Karpas-422 (cell line): Measurements from ENCODE around the gene KCNQ5. TPM values are rescaled to one million over a fixed set of nuclear protein-coding genes. Genes with fewer than 3 reads are reported as not detected.

Experiments used
- DNase-seq: peaks from one replicate; pipeline ENCODE4 v3.0.0-alpha.2; 2015
- H2AFZ ChIP-seq: fragments of 200-600 bp; sonication (generic); 2 replicates; pipeline ENCODE4 v1.6.1; 2014; ENCODE audit warnings: antibody characterized with exemption, low read length, mixed read lengths
- H3K27ac ChIP-seq: fragments of 200-600 bp; sonication (generic); 2 replicates; pipeline ENCODE4 v1.5.1; 2014; ENCODE audit warnings: mild to moderate bottlenecking, low read length, moderate library complexity
- H3K27me3 ChIP-seq: fragments of 200-600 bp; sonication (generic); 2 replicates; pipeline ENCODE4 v1.6.1; 2014; ENCODE audit warnings: low read length, mixed read lengths
- H3K36me3 ChIP-seq: fragments of 200-600 bp; sonication (generic); 2 replicates; pipeline ENCODE4 v1.6.1; 2014; ENCODE audit warnings: low read length, mixed read lengths; ENCODE audit not compliant: insufficient read depth
- H3K4me1 ChIP-seq: fragments of 200-600 bp; sonication (generic); 2 replicates; pipeline ENCODE4 v1.6.1; 2014; ENCODE audit warnings: mild to moderate bottlenecking, low read length, mixed read lengths
- H3K4me2 ChIP-seq: fragments of 200-600 bp; sonication (generic); 2 replicates; pipeline ENCODE4 v1.6.1; 2014; ENCODE audit warnings: low read length, low read depth, mild to moderate bottlenecking; ENCODE audit not compliant: poor library complexity, severe bottlenecking
- H3K4me3 ChIP-seq: fragments of 200-600 bp; sonication (generic); 2 replicates; pipeline ENCODE4 v1.5.1; 2014; ENCODE audit warnings: mild to moderate bottlenecking, antibody characterized with exemption, low read length, mixed read lengths
- H3K79me2 ChIP-seq: fragments of 200-600 bp; sonication (generic); 2 replicates; pipeline ENCODE4 v1.6.1; 2014; ENCODE audit warnings: mild to moderate bottlenecking, low read length, mixed read lengths
- H3K9ac ChIP-seq: fragments of 200-600 bp; sonication (generic); 2 replicates; pipeline ENCODE4 v1.6.0; 2014; ENCODE audit warnings: low read length
- H3K9me2 ChIP-seq: fragments of 200-600 bp; sonication (generic), shearing (Covaris generic); replicated peaks from 2 replicates; pipeline ENCODE4 v1.6.0; 2014; ENCODE audit warnings: mild to moderate bottlenecking, low read length, moderate library complexity; ENCODE audit not compliant: insufficient read depth
- H3K9me3 ChIP-seq: fragments of 300-700, 200-600 bp; sonication (generic); 2 replicates; pipeline ENCODE4 v1.6.1; 2014; ENCODE audit warnings: low read length, mixed read lengths
- H4K20me1 ChIP-seq: fragments of 200-600 bp; sonication (generic); 2 replicates; pipeline ENCODE4 v1.6.1; 2014; ENCODE audit warnings: mild to moderate bottlenecking, antibody characterized with exemption, low read length, low read depth; ENCODE audit not compliant: insufficient read depth
- total RNA-seq: library from RNA; depleted of rRNA; stranded (reverse); fragments of >200 nt; shearing (Covaris generic); gene quantifications from 2 replicates; pipeline ENCODE4 v1.2.3, GENCODE V29; 2014; ENCODE audit warnings: low replicate concordance

The KCNQ5 gene
- total RNA-seq, 1 experiment from 2014 or later, result 50.5 TPM

GRCh38 chr6:72653026-72653425 is 31.2 kb downstream of the KCNQ5 start:
- no peaks in the 10 kb centered on the region for H3K9me3 ChIP-seq
- no peaks in the 10 kb centered on the region for H3K27me3 ChIP-seq
- no peaks in the 10 kb centered on the region for H3K9me2 ChIP-seq
- H3K4me1 ChIP-seq, result peaks cover 69% of the 10 kb centered on the region
- H4K20me1 ChIP-seq, result no peaks in the 10 kb centered on the region
- H3K9ac ChIP-seq, result no peak overlapping the region
- peak overlapping the region; percentile 37 for H3K4me2 ChIP-seq
- DNase-seq, result peak; percentile 61
- H2AFZ ChIP-seq, result no peak overlapping the region
- peaks cover 5% of the 10 kb centered on the region for H3K36me3 ChIP-seq
- H3K4me3 ChIP-seq, result no peak overlapping the region
- peak overlapping the region; percentile 46 for H3K27ac ChIP-seq
- H3K79me2 ChIP-seq, result peaks cover 100% of the 10 kb centered on the region

GRCh38 chr6:72654071-72654621 is 32.3 kb downstream of the KCNQ5 start:
- H3K4me1 ChIP-seq, result peaks cover 58% of the 10 kb centered on the region
- no peaks in the 10 kb centered on the region for H3K27me3 ChIP-seq
- H3K9me3 ChIP-seq, result no peaks in the 10 kb centered on the region
- DNase-seq, result no peak
- H2AFZ ChIP-seq, result no peak overlapping the region
- H3K79me2 ChIP-seq, result peaks cover 95% of the 10 kb centered on the region
- H3K27ac ChIP-seq, result peak overlapping the region; percentile 46; the same call in 1 of the 2 replicates
- no peak overlapping the region for H3K4me3 ChIP-seq
- H3K9ac ChIP-seq, result no peak overlapping the region
- H3K4me2 ChIP-seq, result no peak overlapping the region
- H4K20me1 ChIP-seq, result no peaks in the 10 kb centered on the region
- peaks cover 5% of the 10 kb centered on the region for H3K36me3 ChIP-seq
- no peaks in the 10 kb centered on the region for H3K9me2 ChIP-seq

DNA sequence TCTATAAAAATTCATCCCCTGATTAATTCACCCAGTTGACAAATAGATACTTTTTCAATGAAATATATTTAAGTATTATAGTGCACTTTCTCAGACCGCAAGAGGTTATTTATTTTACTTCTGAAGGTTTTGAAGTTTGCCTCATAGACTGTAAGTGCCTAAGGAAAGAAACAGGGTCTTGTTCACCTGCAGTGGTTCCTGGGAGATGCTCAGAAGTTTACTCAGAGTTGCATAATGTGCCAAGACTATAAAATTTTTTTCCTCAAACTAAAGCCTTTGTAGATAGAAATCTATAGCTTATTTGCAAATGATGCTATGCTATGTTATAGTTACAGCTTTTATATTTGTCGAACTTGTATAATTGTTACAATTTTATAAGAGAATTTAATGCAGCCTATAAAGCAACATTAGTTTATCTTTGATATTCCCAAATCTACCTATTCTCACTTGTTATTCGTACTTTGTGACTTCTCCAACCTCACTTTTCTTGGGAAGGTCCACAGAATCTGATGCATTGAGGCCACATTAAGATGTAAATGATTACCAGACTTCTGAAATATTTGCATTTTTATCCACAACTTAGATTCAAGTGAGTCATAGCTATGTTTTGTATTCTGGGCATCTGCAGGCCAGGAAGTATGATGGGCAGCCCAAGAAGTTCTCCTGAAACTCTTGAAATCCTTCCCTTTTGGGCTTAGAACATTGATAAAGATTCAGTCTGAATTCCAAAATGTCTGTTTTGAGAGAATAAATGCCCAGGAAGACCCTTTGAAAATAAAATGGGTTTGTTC is 35.7 kb downstream of the KCNQ5 start:
- Histone ChIP-seq H3K4me3 (no peak overlapping the region), H2AFZ (no peak overlapping the region), H3K4me2 (no peak overlapping the region), H3K27ac (no peak overlapping the region), H3K79me2 (peaks cover 95% of the 10 kb centered on the region), H3K27me3 (no peaks in the 10 kb centered on the region), H4K20me1 (no peaks in the 10 kb centered on the region), H3K9me2 (no peaks in the 10 kb centered on the region), H3K9me3 (no peaks in the 10 kb centered on the region), H3K9ac (no peak overlapping the region), H3K36me3 (peaks cover 5% of the 10 kb centered on the region), H3K4me1 (peaks cover 23% of the 10 kb centered on the region)
- no peak for DNase-seq

DNA sequence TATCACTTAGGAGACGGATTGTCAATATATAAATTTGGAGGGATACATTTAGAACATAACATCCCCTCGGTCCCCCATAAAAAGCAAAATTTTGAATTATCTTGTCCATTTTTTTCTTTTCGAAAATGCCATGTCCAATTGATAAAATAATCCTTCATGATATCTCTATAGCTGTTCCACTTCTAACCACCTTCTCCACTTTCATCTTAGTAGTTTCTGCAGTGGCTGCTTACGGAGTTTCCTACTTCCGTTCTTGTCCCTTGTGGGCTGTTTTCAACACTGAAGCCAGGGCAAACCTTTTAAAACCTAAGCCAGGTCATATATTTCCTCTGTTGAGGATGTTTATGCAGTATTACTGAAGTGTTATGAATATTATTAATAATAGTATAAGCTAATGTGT is 37.9 kb downstream of the KCNQ5 start:
- H3K9me2 ChIP-seq, result no peaks in the 10 kb centered on the region
- H3K79me2 ChIP-seq, result peaks cover 95% of the 10 kb centered on the region
- H3K4me1 ChIP-seq, result peaks cover 6% of the 10 kb centered on the region; the same call in 1 of the 2 replicates
- H3K27me3 ChIP-seq, result no peaks in the 10 kb centered on the region
- peaks cover 5% of the 10 kb centered on the region for H3K36me3 ChIP-seq
- H3K4me3 ChIP-seq, result no peak overlapping the region
- no peak overlapping the region for H3K27ac ChIP-seq
- no peak for DNase-seq
- H4K20me1 ChIP-seq, result no peaks in the 10 kb centered on the region
- H3K9ac ChIP-seq, result no peak overlapping the region
- H3K4me2 ChIP-seq, result no peak overlapping the region
- no peak overlapping the region for H2AFZ ChIP-seq
- H3K9me3 ChIP-seq, result no peaks in the 10 kb centered on the region

DNA sequence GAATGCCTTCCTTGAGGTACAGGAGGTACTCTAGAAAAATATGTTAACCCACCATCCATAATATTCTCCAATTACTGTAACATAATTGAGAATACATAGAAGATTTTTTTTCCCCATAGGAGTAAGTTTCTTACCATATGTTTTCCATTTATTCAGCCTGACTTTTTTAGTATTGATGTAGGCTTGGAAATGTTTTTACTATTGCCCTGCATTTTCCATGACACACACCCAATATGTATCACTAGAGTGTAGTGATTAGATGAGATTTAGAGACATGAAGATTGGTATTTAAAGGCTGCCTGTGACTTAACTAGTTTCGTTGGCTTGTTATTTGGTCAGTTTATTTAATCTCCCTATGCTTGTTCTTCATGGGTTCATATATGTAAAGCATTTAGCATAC is 39.5 kb downstream of the KCNQ5 start:
- Histone ChIP-seq H3K79me2 (peaks cover 95% of the 10 kb centered on the region), H3K4me1 (peaks cover 6% of the 10 kb centered on the region; the same call in 1 of the 2 replicates)
- no peak for DNase-seq

GRCh38 chr6:72665599-72665998 is 43.7 kb downstream of the KCNQ5 start:
- Histone ChIP-seq H3K4me3 (no peak overlapping the region), H3K4me2 (no peak overlapping the region), H3K36me3 (0 out of 2 replicates have a peak, but pooled peaks cover 2% of the 10 kb centered on the region), H3K9me3 (no peaks in the 10 kb centered on the region), H4K20me1 (no peaks in the 10 kb centered on the region), H3K9ac (no peak overlapping the region), H3K9me2 (no peaks in the 10 kb centered on the region), H3K27me3 (no peaks in the 10 kb centered on the region), H3K27ac (no peak overlapping the region), H2AFZ (no peak overlapping the region), H3K4me1 (no peaks in the 10 kb centered on the region), H3K79me2 (peaks cover 100% of the 10 kb centered on the region)
- no peak for DNase-seq

More for the DNA sequence above, 39.5 kb downstream of the KCNQ5 start:
- no peak overlapping the region for H2AFZ ChIP-seq
- H3K9ac ChIP-seq, result no peak overlapping the region
- no peaks in the 10 kb centered on the region for H3K9me3 ChIP-seq
- no peak overlapping the region for H3K4me2 ChIP-seq
- H3K9me2 ChIP-seq, result no peaks in the 10 kb centered on the region
- no peaks in the 10 kb centered on the region for H3K27me3 ChIP-seq
- H3K4me3 ChIP-seq, result no peak overlapping the region
- no peak overlapping the region for H3K27ac ChIP-seq
- no peaks in the 10 kb centered on the region for H3K36me3 ChIP-seq
- no peaks in the 10 kb centered on the region for H4K20me1 ChIP-seq

DNA sequence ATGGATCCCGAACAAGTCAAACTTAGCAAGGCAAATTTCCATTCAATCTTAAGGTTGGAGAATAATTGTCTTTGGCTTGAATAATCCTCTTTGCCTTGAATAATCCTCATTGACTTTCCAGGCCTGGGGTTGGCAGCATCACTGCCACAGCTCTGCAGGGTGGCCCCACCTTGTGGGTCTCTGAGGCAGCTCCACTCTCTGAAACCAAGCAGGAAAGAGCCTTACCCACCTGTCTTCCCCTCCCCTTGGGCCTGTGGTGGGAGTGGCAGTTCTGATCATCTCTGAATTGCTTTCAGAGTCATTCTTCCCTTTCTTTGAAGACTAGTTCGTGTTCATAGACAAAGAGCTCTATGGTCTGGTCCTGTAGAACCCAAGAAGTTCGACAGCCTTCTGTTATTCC is 47.5 kb downstream of the KCNQ5 start:
- peaks cover 96% of the 10 kb centered on the region for H3K79me2 ChIP-seq
- H2AFZ ChIP-seq, result no peak overlapping the region
- H3K4me3 ChIP-seq, result no peak overlapping the region
- DNase-seq, result no peak
- no peaks in the 10 kb centered on the region for H3K9me2 ChIP-seq
- H3K27me3 ChIP-seq, result no peaks in the 10 kb centered on the region
- no peaks in the 10 kb centered on the region for H3K9me3 ChIP-seq
- no peak overlapping the region for H3K9ac ChIP-seq
- H3K4me2 ChIP-seq, result no peak overlapping the region
- no peaks in the 10 kb centered on the region for H3K4me1 ChIP-seq
- 0 out of 2 replicates have a peak, but pooled peaks cover 2% of the 10 kb centered on the region for H3K36me3 ChIP-seq
- no peaks in the 10 kb centered on the region for H4K20me1 ChIP-seq
- H3K27ac ChIP-seq, result no peak overlapping the region

DNA sequence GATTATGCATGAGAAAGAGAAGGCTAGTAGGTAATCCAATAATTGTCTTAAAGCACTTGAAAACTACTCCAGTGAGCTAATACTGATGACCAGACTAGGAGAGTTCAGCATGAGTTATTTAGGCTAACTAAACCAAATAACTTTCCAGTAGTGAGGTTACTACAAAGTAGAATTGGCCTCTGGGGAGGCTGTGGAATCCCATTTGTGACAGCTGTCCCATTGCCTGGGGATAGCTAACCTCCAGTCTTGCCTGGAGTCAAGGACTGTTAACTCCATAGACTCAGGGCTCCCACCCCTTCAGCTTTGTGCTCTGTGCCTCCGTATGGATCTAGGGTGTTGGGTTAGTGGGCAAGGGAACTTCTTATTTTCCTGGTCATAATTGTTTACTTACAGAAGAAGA is 51.0 kb downstream of the KCNQ5 start:
- no peaks in the 10 kb centered on the region for H3K9me3 ChIP-seq
- H3K4me1 ChIP-seq, result no peaks in the 10 kb centered on the region
- H3K9ac ChIP-seq, result no peak overlapping the region
- no peak overlapping the region for H2AFZ ChIP-seq
- DNase-seq, result no peak
- H3K9me2 ChIP-seq, result no peaks in the 10 kb centered on the region
- peaks cover 21% of the 10 kb centered on the region for H3K36me3 ChIP-seq
- H3K27me3 ChIP-seq, result no peaks in the 10 kb centered on the region
- H3K79me2 ChIP-seq, result peaks cover 96% of the 10 kb centered on the region
- no peak overlapping the region for H3K4me2 ChIP-seq
- H3K4me3 ChIP-seq, result no peak overlapping the region
- no peaks in the 10 kb centered on the region for H4K20me1 ChIP-seq
- H3K27ac ChIP-seq, result no peak overlapping the region
